ENCODE results near the gene CAPN1.

GRCh38 chr11:65189191-65189590 lies 7.5 kb downstream of the CAPN1 start:
- TF ChIP-seq, protein P1, sequence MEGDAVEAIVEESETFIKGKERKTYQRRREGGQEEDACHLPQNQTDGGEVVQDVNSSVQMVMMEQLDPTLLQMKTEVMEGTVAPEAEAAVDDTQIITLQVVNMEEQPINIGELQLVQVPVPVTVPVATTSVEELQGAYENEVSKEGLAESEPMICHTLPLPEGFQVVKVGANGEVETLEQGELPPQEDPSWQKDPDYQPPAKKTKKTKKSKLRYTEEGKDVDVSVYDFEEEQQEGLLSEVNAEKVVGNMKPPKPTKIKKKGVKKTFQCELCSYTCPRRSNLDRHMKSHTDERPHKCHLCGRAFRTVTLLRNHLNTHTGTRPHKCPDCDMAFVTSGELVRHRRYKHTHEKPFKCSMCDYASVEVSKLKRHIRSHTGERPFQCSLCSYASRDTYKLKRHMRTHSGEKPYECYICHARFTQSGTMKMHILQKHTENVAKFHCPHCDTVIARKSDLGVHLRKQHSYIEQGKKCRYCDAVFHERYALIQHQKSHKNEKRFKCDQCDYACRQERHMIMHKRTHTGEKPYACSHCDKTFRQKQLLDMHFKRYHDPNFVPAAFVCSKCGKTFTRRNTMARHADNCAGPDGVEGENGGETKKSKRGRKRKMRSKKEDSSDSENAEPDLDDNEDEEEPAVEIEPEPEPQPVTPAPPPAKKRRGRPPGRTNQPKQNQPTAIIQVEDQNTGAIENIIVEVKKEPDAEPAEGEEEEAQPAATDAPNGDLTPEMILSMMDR (IDR thresholded peaks at IDR 0.05) = no peak
- TF ChIP-seq, protein P2, sequence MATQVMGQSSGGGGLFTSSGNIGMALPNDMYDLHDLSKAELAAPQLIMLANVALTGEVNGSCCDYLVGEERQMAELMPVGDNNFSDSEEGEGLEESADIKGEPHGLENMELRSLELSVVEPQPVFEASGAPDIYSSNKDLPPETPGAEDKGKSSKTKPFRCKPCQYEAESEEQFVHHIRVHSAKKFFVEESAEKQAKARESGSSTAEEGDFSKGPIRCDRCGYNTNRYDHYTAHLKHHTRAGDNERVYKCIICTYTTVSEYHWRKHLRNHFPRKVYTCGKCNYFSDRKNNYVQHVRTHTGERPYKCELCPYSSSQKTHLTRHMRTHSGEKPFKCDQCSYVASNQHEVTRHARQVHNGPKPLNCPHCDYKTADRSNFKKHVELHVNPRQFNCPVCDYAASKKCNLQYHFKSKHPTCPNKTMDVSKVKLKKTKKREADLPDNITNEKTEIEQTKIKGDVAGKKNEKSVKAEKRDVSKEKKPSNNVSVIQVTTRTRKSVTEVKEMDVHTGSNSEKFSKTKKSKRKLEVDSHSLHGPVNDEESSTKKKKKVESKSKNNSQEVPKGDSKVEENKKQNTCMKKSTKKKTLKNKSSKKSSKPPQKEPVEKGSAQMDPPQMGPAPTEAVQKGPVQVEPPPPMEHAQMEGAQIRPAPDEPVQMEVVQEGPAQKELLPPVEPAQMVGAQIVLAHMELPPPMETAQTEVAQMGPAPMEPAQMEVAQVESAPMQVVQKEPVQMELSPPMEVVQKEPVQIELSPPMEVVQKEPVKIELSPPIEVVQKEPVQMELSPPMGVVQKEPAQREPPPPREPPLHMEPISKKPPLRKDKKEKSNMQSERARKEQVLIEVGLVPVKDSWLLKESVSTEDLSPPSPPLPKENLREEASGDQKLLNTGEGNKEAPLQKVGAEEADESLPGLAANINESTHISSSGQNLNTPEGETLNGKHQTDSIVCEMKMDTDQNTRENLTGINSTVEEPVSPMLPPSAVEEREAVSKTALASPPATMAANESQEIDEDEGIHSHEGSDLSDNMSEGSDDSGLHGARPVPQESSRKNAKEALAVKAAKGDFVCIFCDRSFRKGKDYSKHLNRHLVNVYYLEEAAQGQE (IDR thresholded peaks at IDR 0.05; ENCODE audit: insufficient read depth in 1 of 2, low read depth in 2 of 2, low read length in 1 of 2) = no peak
- TF ChIP-seq POLR2AphosphoS5 (IDR thresholded peaks at IDR 0.05; ENCODE audit: low read depth, low read length) = no peak

Data from Panc1 (cell line).